Measurements from ENCODE around the gene GHRHR.

GHRHR gene

DNA sequence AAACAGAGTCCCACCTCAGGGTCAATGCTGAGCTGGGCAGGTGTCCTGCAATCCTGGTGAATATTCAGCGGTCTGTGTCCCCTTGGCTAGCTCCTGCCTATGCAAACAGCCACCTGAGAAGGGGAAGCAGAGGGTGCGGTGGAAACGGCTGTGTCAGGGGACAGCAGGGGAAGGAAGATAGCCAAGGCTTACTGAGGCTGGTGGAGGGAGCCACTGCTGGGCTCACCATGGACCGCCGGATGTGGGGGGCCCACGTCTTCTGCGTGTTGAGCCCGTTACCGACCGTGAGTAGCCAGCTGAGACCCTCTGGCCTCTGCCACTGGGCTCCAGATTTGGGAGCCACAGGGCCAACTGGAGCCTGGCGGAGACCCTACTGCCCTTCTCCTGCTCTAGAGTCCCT is at the start of gene GHRHR:
TSS of gene GHRHR (plus strand) at position 112 of the 400 bp plus-strand sequence. CDS start at position 228, 116 bp downstream.
- DNase-seq (ENCODE audit: low read depth in 1 of 2, low spot score in 1 of 2): no peak

DNA sequence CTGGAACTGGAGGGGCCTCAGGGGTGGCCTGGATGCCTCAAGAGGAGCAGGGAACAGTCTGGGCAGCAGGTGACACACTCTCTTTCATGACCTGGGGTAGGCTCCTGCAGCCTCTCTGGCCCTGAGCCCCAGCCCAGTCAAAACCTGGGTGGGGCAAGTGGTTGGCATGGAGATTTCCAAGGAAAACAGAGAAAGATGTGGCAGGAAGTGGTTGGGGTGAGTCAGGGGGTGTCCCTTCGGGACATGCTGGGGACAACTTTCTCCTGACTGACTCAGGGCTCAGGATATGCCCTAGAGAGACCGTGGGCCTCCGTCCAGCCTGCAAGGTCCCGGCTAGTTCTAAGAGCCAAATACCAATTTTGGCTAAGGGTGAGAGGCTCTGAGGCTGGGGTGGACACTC is 49.2 kb upstream of the GHRHR start:
- DNase-seq (ENCODE audit: low read depth in 1 of 2, low spot score in 1 of 2): no peak

DNA sequence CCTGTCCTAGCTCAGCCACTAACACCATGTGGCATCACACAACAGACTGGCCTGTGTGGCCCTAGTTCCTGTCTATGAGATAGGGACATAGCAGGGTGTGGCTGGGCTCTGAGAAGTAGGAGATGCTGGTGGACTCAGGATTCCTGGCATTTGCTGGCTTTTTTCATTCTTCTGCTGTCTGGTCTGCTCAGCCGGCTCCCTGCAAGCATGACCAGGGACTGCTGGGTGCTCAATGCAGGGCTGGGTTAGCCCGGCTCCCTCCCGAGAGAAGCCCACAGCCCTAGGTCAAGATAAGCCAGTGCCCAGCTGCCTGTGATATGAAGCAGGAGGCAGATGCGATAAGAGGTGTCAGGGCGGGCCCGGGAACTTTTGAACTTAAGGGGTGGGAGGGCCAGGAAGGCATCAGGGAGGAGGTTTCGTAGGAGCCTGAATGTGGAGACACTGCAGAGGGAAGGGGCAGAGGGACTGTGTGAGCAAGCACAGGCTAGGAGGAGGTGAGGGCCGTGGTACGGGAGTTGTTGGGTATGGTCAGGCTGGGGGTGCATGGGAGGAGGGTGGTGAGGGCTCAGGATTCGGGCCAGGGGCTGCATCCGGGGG is 48.6 kb upstream of the GHRHR start:
- no peak for DNase-seq (ENCODE audit: low read depth in 1 of 2, low spot score in 1 of 2)

DNA sequence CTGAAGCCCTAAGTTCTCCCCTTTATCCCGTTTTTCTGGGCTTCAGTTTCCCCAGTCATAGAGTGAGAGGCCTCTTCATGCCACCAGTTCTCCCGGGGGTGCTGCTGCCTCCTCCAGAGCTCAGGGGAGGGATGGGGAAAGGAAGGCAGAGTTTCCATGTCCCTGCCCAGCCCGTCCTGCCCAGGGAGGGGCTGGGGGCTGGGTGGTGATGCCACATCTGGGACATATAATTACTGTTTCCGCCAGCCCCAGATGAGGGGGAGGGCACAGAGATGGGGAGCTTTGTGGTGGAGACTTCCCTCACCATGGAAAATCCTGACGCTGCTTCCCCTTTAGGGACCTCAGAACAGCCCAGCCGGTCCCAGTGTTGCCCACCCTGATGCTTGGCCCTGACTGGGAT is 48.0 kb upstream of the GHRHR start:
- no peak for DNase-seq (ENCODE audit: low read depth in 1 of 2, low spot score in 1 of 2)

DNA sequence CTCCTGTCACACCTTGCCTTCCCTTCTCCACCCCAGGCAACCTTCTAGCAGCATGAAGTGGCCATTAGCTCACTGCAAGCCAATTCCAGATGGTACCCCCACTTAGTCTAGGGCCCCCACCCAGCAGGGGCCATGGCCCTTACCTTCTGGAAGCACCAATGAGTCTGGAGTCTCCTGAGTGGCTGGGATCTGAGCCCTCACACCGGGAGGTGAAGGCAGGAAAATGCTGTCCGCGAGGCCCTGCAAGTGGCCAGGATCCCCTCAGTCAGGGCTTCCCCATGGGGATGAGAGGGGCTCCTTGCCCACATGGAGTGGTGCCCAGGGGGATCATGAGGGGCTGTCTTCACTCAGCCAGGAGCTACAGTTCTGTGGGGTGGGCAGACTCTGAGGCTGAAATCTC is 47.5 kb upstream of the GHRHR start:
- no peak for DNase-seq (ENCODE audit: low read depth in 1 of 2, low spot score in 1 of 2)

DNA sequence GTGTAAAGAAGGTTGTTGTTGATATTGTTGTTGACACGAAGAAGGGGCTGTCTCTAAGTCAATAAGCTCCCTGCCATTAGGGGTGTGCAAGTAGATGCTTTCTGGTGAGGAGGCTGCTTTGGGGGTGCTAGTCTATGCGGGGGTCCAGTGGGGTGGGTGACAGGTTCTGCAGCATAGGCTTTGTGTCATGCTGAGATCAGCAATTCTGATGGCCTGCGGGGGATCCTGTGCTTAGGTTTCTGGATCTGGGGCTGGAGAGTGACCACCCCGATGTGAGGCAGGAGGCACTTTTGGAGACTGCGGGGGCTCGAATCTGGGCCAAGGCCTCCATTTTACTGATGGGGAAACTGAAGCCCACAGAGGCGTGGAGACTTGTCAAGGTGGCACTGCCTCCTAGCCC is 47.0 kb upstream of the GHRHR start:
- DNase-seq (ENCODE audit: low read depth in 1 of 2, low spot score in 1 of 2): no peak

DNA sequence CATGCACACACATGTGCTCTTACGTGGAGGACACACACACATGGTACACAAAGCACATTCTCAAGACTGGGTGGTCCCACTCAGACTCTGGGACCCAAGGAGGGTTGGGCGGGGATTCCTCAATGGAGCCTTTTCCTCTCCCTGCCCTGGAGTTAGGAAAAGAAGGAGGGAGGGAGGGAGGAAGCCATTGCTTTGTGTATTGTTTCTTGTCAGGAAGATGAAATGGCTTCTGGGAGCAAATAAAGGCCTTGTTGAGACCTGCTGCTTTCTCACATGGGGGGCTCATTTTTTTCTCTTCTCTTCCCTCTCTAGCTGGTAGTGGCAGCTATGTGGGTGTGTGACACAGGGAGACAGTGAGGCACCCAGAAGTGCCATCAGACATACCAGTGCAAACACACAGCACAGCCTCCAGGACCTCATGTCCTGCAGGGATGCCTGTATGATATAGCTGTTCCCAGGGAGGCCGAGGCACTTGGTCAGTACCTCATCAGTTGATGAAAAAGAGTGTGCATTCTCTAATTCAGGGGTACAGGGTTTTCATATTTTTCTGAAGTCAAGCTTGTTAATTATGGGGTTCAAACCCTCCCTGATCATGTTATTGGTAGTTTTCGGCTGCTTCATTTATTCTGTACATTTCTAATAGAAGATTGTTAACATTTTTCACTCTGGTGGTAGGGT is 46.4 kb upstream of the GHRHR start:
- DNase-seq (ENCODE audit: low read depth in 1 of 2, low spot score in 1 of 2): no peak

DNA sequence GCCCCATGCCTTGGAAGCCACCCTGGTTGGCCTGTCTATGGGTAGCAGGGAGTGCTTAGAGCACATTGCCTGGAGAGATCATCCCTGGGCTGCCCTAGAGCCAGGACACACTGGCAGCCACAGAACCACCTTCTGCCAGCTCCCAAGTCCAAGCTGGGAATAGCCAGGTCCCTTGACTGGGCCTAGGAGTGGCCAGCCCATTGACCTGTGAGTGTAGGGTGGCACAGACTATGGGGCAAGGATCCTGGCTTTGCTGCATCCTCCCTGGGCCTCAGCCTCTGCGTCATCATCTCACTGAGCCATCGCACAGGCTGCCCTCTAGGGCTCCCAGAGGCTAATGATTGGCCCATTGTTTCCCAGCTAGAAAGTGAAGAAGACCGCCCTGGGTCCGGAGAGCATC is 45.1 kb upstream of the GHRHR start:
- DNase-seq (ENCODE audit: low read depth in 1 of 2, low spot score in 1 of 2): no peak

DNA sequence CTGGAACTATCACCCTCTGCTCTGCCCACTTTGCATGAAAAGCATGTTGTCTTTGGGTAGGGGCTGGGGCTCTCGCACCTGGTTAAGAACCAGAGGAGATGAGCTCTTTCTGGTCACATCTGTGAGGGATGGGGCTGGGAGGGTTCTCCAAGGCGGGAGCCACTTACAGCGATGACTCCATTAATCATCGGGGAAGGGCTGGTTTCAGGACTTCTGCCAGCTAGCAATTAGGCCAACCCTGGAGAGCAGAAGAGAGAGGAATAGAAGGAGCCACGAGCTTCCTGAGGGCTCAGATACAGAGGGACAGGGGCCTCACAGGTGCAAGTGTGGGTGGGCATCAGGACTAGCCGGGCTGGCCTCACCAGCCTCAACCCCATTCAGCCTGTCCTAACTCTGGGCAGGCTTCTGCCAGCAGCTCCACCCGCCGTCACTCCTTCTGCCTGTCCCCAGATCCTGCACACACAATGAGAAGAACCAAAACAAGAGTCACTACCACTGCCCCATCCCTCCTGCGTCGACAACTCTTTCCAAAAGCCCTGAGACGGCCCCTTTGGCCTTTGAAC is 43.7 kb upstream of the GHRHR start:
- DNase-seq (ENCODE audit: low read depth in 1 of 2, low spot score in 1 of 2): no peak

DNA sequence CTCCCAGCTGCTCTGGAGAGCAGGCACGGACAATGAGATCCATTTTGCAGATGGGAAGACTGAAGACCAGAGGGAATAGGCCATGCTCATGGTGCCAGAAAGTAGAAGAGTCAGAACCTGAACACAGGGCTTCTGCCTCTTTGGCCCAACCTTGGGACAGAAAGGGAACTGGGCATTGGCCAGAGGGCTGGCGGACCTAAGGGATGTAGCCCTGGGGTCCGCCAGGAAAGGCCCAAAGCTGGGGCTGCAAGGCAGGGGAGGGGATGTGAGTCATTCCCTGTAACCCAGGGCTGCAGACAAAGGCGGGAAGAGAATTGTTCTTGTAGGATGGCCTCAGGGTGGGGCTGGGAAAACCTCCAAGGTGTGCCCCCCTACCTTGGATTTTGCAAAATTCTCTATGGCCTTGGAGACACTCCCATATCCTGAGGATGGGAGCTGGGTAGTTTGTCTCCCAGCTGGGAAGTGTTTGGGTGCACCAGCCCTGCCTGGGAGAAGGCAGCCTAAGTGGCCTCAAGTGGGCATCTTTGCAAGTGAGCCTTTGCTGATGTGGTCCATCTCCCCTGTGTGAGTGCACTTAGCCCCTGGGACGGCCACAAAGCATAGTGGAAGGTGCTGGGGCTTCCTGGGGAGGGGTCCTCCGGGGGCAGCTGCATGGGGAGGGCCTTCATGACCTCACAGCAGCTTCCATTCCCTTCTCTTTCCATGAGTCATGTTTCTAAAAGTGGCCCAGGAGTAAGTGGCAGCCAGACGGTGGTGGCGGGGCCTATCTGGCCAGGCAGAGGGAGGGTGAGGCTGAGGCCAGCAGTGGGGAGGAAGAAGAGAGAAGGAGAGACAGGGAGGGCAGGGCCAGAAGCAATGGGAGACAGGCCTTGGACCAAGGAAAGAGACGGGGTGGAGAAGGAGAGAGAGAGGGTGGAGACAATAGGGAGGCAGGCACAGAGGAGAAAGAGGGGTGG is 42.9 kb upstream of the GHRHR start:
- no peak for DNase-seq (ENCODE audit: low read depth in 1 of 2, low spot score in 1 of 2)

DNA sequence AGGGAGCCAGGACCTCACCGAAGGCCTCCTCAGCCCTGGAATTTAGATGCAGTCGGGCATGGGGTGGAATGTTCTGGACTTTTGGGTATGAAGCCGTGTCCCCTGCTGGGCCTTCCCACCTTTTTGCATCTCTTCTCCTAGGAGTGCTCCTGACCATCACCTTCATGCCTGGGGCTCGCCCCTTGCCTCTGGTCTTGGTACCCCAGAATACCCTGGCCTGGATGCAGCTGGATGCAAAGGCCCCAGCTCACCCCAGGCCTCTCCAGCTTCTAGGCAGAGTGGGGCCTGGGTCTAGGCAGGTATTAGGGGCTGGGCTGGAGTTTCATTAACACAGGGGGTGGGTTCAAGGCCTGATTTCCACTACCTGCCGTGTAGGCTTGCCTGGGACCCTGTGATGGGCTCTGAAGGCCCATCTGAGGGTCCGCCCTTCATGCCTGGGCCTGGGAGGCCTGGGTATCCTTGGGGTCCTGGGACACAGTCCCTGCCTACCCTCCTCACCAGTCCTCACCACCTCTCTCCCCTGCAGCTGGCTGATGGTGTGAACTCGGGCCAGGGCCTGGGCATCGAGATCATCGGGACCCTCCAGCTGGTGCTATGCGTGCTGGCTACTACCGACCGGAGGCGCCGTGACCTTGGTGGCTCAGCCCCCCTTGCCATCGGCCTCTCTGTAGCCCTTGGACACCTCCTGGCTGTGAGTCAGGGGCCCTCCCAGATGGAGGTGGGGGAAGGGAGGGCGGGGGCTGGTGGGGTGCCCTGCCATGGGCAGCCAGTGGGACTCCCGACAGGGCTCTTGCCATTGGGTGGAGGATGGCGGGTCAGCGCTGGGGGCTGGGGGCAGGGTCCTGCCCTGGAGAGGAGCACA is 42.0 kb upstream of the GHRHR start:
- no peak for DNase-seq (ENCODE audit: low read depth in 1 of 2, low spot score in 1 of 2)

DNA sequence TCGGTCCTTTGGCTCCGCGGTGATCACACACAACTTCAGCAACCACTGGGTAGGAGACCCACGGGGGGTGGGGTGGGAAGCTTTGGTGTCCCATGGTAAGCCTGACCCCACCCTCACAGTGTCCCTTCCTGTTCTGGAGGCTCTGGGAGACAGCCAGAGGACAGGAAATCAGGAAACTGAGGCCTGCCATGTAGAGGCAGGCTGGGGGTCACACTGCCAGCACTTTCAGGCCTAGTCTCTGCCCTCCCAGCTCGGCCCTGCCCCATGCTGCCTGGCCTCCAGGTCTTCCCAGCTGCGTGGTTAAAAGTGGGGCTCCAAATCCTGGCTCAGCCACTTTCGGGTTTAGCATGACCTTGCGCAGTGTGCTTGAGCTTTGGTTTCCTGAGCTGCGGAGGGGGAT is 41.2 kb upstream of the GHRHR start:
- DNase-seq (ENCODE audit: low read depth in 1 of 2, low spot score in 1 of 2): no peak

DNA sequence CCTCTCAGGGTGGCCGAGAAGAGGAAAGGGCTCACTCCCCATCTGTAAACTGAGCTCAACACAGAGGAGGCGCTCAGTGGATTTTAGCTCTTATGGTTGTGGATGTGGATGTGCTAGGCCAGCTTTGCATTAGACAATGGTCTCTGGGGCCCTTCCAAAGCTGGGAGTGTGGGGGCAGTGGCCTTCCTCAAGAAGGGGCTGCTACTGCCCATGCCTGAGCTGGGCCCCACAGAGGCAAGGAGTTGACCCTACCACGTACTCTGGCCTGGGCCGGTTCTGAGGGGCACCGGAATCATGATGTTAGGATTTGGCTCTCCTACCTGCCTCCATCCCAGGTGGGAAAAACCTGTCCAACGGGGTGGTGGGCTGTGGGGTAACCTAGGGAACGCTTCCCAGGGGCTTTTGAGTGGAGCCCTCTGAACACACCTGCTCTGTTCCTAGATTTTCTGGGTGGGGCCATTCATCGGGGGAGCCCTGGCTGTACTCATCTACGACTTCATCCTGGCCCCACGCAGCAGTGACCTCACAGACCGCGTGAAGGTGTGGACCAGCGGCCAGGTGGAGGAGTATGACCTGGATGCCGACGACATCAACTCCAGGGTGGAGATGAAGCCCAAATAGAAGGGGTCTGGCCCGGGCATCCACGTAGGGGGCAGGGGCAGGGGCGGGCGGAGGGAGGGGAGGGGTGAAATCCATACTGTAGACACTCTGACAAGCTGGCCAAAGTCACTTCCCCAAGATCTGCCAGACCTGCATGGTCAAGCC is 40.6 kb upstream of the GHRHR start:
- no peak for DNase-seq (ENCODE audit: low read depth in 1 of 2, low spot score in 1 of 2)

DNA sequence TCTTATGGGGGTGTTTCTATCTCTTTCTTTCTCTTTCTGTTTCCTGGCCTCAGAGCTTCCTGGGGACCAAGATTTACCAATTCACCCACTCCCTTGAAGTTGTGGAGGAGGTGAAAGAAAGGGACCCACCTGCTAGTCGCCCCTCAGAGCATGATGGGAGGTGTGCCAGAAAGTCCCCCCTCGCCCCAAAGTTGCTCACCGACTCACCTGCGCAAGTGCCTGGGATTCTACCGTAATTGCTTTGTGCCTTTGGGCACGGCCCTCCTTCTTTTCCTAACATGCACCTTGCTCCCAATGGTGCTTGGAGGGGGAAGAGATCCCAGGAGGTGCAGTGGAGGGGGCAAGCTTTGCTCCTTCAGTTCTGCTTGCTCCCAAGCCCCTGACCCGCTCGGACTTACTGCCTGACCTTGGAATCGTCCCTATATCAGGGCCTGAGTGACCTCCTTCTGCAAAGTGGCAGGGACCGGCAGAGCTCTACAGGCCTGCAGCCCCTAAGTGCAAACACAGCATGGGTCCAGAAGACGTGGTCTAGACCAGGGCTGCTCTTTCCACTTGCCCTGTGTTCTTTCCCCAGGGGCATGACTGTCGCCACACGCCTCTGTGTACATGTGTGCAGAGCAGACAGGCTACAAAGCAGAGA is 39.9 kb upstream of the GHRHR start:
- no peak for DNase-seq (ENCODE audit: low read depth in 1 of 2, low spot score in 1 of 2)

DNA sequence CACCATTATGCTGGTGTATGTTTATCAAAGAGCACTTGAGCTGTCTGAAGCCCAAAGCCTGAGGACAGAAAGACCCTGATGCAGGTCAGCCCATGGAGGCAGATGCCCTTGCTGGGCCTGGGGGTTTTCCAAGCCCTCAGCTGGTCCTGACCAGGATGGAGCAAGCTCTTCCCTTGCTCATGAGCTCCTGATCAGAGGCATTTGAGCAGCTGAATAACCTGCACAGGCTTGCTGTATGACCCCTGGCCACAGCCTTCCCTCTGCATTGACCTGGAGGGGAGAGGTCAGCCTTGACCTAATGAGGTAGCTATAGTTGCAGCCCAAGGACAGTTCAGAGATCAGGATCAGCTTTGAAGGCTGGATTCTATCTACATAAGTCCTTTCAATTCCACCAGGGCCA is 39.1 kb upstream of the GHRHR start:
- DNase-seq (ENCODE audit: low read depth in 1 of 2, low spot score in 1 of 2): no peak

DNA sequence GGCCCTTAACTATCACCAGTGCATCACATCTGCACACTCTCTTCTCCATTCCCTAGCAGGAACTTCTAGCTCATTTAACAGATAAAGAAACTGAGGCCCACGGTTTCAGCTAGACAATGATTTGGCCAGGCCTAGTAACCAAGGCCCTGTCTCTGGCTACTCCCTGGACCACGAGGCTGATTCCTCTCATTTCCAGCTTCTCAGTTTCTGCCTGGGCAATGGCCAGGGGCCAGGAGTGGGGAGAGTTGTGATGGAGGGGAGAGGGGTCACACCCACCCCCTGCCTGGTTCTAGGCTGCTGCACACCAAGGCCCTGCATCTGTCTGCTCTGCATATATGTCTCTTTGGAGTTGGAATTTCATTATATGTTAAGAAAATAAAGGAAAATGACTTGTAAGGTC is 38.6 kb upstream of the GHRHR start:
- DNase-seq (ENCODE audit: low read depth in 1 of 2, low spot score in 1 of 2): no peak

DNA sequence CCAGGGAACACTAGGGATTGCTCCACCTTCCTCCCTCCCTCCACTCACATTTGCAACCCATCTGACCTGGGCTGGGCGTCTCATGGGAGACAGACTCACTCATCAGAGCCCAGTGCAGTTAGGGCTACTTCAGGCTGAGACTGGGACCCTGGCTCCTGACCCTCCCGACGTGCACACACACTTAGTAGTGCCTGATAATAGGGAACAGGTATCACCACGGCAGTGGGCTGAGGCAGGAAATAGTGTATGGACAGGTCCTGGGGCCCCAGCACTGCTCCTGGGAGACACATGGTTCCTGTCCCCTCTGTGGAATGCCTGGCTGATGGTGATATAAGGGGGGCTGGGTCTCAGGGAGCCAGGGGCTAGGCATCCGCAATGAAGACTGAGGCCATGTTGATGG is 37.8 kb upstream of the GHRHR start:
- DNase-seq (ENCODE audit: low read depth in 1 of 2, low spot score in 1 of 2): no peak

DNA sequence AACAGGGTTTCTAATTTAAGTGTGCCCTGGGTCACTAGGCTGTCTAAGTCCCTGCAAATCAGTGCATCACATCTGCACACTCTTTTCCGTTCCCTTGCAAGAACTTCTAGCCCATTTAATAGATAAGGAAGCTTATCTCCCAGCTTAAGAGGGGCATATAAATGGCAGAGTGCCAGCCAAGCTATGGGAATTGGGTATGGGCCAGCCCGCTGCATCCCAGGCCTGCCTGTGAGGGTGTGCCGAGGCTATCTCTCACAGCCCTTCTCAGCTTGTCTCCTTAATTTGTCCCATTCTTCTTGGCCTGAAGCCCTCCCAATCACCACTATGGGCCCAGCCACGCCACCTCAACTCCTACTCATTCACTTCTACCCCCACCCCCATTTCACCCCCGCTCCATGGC is 37.4 kb upstream of the GHRHR start:
- DNase-seq (ENCODE audit: low read depth in 1 of 2, low spot score in 1 of 2): no peak

DNA sequence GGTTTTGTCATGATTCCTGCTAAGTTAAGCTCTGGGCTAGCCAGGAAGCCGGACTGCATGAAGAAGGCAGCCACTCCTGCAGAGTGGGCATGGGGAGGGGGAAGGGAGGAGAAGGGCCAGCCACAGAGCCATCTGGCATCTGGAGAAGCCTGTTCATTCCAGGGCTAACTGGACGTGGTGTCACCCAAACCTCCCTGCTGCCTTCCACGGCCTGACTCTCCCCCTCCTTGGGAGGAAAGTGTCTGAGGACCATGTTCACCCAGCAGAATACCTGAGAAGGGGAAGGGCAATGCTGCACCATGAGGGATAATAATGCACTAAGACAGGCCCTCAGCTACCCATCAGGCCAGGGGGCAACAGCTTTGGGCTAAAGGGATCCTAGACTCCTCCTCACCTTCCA is 36.7 kb upstream of the GHRHR start:
- no peak for DNase-seq (ENCODE audit: low read depth in 1 of 2, low spot score in 1 of 2)

DNA sequence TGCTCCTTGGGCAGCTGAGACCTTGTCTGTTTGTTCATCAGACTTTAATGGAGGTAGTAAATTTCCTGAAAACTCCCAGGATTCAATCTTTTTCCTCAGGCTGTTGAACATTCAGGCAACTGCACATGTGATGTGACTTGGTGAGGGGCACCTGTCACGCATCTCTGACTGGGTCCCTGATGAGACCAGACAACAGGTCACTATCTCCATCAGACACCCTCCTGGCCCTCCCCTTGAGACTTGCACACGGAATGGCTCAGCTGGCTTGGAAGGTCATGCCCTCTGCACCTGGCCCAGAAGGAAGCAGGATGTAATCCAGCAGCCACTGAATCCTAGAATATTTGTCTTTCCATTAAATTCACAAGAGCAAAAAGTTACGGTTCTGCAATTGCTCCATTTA is 36.2 kb upstream of the GHRHR start:
- DNase-seq (ENCODE audit: low read depth in 1 of 2, low spot score in 1 of 2): no peak

Data from activated CD4-positive, alpha-beta T cell treated with anti-CD3 and anti-CD28 coated beads, Interleukin-2, amount 50 U/mL, for 24 hours (primary cell).